B cell (primary cell): ENCODE data around the gene ITGB6. TPM values are rescaled to one million over a fixed set of nuclear protein-coding genes. Genes with fewer than 3 reads are reported as not detected.

Experiments used
- ATAC-seq: fragments of 200-7000 bp; cut with Tn5 transposase; one replicate; pipeline ENCODE4 v1.10.0; 2021; ENCODE audit warnings: low read depth, mild to moderate bottlenecking, moderate number of reproducible peaks, moderate library complexity
- CTCF ChIA-PET: fragments of 350-600 bp; sonication (Branson Sonifier 250); formaldehyde crosslinking; loops from one replicate; lab custom pipeline; 2021; ENCODE audit warnings: antibody characterized with exemption, inconsistent platforms; lab: Charles Lee
- POLR2A ChIA-PET: fragments of 350-600 bp; sonication (Branson Sonifier 250); formaldehyde crosslinking; loops from one replicate; lab custom pipeline; 2021; ENCODE audit warnings: antibody characterized with exemption; lab: Charles Lee
- DNase-seq: peaks from one replicate; pipeline ENCODE4 v3.0.0; 2013
- H2AFZ ChIP-seq: 2 replicates; pipeline ENCODE4 v1.6.1; 2012; ENCODE audit warnings: mild to moderate bottlenecking, low read depth, low read length; ENCODE audit not compliant: insufficient read depth, poor library complexity, severe bottlenecking
- H3K27ac ChIP-seq, 2 donors: 1 replicate in 1 of 2; 2 replicates in 1 of 2; pipeline ENCODE4 v1.5.1; 2012 to 2013; ENCODE audit warnings: low read length in 2 of 2, mild to moderate bottlenecking in 2 of 2, moderate library complexity in 1 of 2
- H3K27me3 ChIP-seq, 4 experiments: fragments of 200-600 bp in 1 of 4; sonication (generic) in 1 of 4; replicated peaks in 1 of 4; 1 replicate in 2 of 4; 2 replicates in 2 of 4; pipeline versions ENCODE4 v1.6.1 to v1.7.0; 2013 to 2016; ENCODE audit warnings: low read length in 3 of 4, mild to moderate bottlenecking in 2 of 4, mixed read lengths in 1 of 4, moderate library complexity in 1 of 4; ENCODE audit not compliant: insufficient read depth in 4 of 4, control insufficient read depth in 3 of 4; ENCODE audit errors: control extremely low read depth in 1 of 4
- H3K36me3 ChIP-seq, 2 experiments: replicated peaks in 1 of 2; 1 replicate in 1 of 2; 2 replicates in 1 of 2; pipeline versions ENCODE4 v1.6.1 to v1.7.1; 2013; ENCODE audit warnings: low read length in 1 of 2; ENCODE audit not compliant: insufficient read depth in 2 of 2, control insufficient read depth in 1 of 2; ENCODE audit errors: control extremely low read depth in 1 of 2, extremely low read depth in 1 of 2
- H3K4me1 ChIP-seq, 2 donors: fragments of 200-600 bp in 1 of 2; sonication (generic) in 1 of 2; 1 replicate in 1 of 2; 2 replicates in 1 of 2; pipeline versions ENCODE4 v1.5.1 to v1.6.1; 2013 to 2017; ENCODE audit warnings: low read length in 2 of 2; ENCODE audit not compliant: control insufficient read depth in 2 of 2, insufficient read depth in 2 of 2
- H3K4me2 ChIP-seq: replicated peaks from 2 replicates; pipeline ENCODE3; 2012; ENCODE audit warnings: mild to moderate bottlenecking, low read depth, low read length; ENCODE audit not compliant: poor library complexity, severe bottlenecking
- H3K4me3 ChIP-seq, 5 experiments: fragments of 200-600 bp in 1 of 5; sonication (generic) in 1 of 5; 1 replicate in 3 of 5; 2 replicates in 2 of 5; pipeline versions ENCODE4 v1.5.1 to v1.7.0; 2011 to 2016; ENCODE audit warnings: low read length in 4 of 5, mild to moderate bottlenecking in 4 of 5, low read depth in 2 of 5, control low read depth in 1 of 5, moderate library complexity in 1 of 5; ENCODE audit not compliant: insufficient read depth in 1 of 5; ENCODE audit errors: control extremely low read depth in 1 of 5, extremely low read depth in 1 of 5
- H3K79me2 ChIP-seq: fragments of 200-600 bp; sonication (generic); one replicate; pipeline ENCODE4 v1.6.0; 2016; ENCODE audit warnings: low read length; ENCODE audit not compliant: control insufficient read depth, insufficient read depth
- H3K9ac ChIP-seq: fragments of 200-600 bp; sonication (generic); 2 replicates; pipeline ENCODE4 v1.6.1; 2017; ENCODE audit warnings: mild to moderate bottlenecking, low read length, moderate library complexity
- H3K9me3 ChIP-seq, 3 donors: one replicate each; pipeline versions ENCODE4 v1.6.1 to v1.7.1; 2013; ENCODE audit warnings: low read length in 2 of 3; ENCODE audit not compliant: control insufficient read depth in 2 of 3, insufficient read depth in 1 of 3; ENCODE audit errors: control extremely low read depth in 1 of 3
- H4K20me1 ChIP-seq: 2 replicates; pipeline ENCODE4 v1.6.0; 2012; ENCODE audit warnings: mild to moderate bottlenecking, low read length; ENCODE audit not compliant: insufficient read depth, control insufficient read depth, poor library complexity, severe bottlenecking
- H3K27ac Mint-ChIP-seq: one replicate; pipeline ENCODE4 v1.8.0; 2021; ENCODE audit warnings: mixed read lengths
- H3K27me3 Mint-ChIP-seq: one replicate; pipeline ENCODE4 v1.8.0; 2021; ENCODE audit warnings: mixed read lengths
- H3K4me1 Mint-ChIP-seq: one replicate; pipeline ENCODE4 v1.8.0; 2021; ENCODE audit warnings: mixed read lengths
- H3K4me3 Mint-ChIP-seq: one replicate; pipeline ENCODE4 v1.8.0; 2021; ENCODE audit warnings: mixed read lengths
- H3K9me3 Mint-ChIP-seq: one replicate; pipeline ENCODE4 v1.8.0; 2022; ENCODE audit warnings: mixed read lengths; ENCODE audit not compliant: insufficient read depth
- EZH2 ChIP-seq: IDR thresholded peaks from 2 replicates; pipeline ENCODE4 v1.6.1; 2012; ENCODE audit warnings: borderline replicate concordance, low read depth, mild to moderate bottlenecking, moderate library complexity, low read length; ENCODE audit not compliant: insufficient read depth, poor library complexity, severe bottlenecking
- WGBS: methylation state at CpG from one replicate; pipeline ENCODE4 v1.1.5; 2013; ENCODE audit warnings: missing lambda C conversion rate; ENCODE audit not compliant: insufficient coverage; 5-methylcytosine and 5-hydroxymethylcytosine counted together
- intact Hi-C: fragments of 100-400 bp; cut with micrococcal nuclease; formaldehyde crosslinking; loops from one replicate; pipeline ENCODE4 v1.10.0; 2022
- polyA plus RNA-seq: library from polyadenylated mRNA; depleted of rRNA; stranded (reverse); fragments of >200 nt; gene quantifications from 2 replicates; pipeline ENCODE4 v1.2.3, GENCODE V29; 2012
- total RNA-seq, 2 donors: library from RNA; stranded (reverse); fragments of 120-200 nt in 1 of 2; gene quantifications; 1 replicate in 1 of 2; 2 replicates in 1 of 2; pipeline versions ENCODE4 v1.2.3 to v1.2.4, GENCODE V29; 2013 to 2022
- TF ChIP-seq, protein P1 (sequence below): fragments of 200-600 bp; IDR thresholded peaks from one replicate; pipeline ENCODE4 v1.8.0; 2022; ENCODE audit warnings: antibody characterized with exemption, mild to moderate bottlenecking

Gene ITGB6
- total and polyA plus RNA-seq, 2 donors (not counting 1 experiment from before 2014, with no cell fraction given) = not detected

DNA sequence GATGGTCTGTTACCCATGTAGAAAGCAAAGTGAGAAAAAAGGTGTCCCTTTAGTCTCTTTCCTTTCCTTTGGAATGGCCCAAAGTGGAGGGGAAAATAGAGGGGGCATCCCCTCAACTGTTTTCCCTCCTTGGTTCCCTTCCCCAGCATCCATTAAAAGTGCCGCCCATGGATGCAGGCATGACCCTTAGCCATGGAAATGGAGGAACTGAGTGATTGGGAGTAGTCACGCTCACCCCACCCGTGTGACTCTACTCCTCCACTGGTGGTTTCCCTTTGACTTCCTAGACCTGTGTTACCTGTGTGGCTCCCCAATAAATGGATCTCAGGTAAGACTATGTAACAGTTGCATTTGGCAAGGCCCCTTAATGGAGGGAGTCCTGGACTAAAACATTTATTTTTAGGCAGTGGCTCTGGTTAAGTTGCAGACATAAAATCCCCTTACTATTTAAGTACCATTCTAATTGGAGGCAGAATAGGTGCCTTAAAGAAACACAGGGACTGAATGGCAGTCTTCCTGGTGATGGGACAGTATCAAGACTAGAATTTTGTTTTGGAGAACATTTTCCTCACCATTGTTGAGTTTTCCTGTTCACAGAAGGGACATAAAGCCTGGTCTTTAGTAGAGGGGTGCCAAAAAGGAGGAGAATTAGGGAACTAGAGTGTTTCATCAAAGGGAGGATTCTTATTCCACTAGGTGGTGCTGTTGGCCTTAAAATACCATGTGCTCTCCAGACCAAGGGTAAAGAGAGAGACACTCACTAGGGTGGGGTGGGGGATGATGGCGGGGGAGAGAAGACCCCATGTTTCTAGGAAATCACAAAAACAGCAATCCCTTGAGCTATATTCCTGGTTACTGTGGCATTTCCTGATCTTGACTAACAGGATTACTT, 112.0 kb downstream of the ITGB6 start:
- H3K9ac ChIP-seq = no peak overlapping the region
- TF ChIP-seq, protein P1, sequence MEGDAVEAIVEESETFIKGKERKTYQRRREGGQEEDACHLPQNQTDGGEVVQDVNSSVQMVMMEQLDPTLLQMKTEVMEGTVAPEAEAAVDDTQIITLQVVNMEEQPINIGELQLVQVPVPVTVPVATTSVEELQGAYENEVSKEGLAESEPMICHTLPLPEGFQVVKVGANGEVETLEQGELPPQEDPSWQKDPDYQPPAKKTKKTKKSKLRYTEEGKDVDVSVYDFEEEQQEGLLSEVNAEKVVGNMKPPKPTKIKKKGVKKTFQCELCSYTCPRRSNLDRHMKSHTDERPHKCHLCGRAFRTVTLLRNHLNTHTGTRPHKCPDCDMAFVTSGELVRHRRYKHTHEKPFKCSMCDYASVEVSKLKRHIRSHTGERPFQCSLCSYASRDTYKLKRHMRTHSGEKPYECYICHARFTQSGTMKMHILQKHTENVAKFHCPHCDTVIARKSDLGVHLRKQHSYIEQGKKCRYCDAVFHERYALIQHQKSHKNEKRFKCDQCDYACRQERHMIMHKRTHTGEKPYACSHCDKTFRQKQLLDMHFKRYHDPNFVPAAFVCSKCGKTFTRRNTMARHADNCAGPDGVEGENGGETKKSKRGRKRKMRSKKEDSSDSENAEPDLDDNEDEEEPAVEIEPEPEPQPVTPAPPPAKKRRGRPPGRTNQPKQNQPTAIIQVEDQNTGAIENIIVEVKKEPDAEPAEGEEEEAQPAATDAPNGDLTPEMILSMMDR = no peak
- TF ChIP-seq EZH2 = no peak
- Mint-ChIP-seq H3K4me1 (no peaks in the 10 kb centered on the region), H3K27ac (no peak overlapping the region), H3K4me3 (no peak overlapping the region), H3K9me3 (peaks cover 12% of the 10 kb centered on the region), H3K27me3 (peaks cover 9% of the 10 kb centered on the region)
- DNase-seq = peak; percentile 6
- no peaks in the 10 kb centered on the region for H3K36me3 ChIP-seq
- H2AFZ ChIP-seq = no peak overlapping the region
- peaks cover 0 to 6% (median 0%) of the 10 kb centered on the region in 4 experiments for H3K27me3 ChIP-seq
- no peak overlapping the region for H3K27ac ChIP-seq
- intact Hi-C loops = no loop called here
- CTCF ChIA-PET = no interaction called here
- no CpG with 5 or more reads among the region's 4 CpGs for WGBS
- H4K20me1 ChIP-seq = no peaks in the 10 kb centered on the region
- H3K4me3 ChIP-seq = no peak overlapping the region
- POLR2A ChIA-PET = no interaction called here
- ATAC-seq = no peak
- H3K4me1 ChIP-seq = no peaks in the 10 kb centered on the region
- peaks cover 14 to 53% (median 41%) of the 10 kb centered on the region in 3 donors for H3K9me3 ChIP-seq
- H3K79me2 ChIP-seq = no peaks in the 10 kb centered on the region
- no peak overlapping the region for H3K4me2 ChIP-seq

GRCh38 chr2:160085662-160086061, 114.4 kb downstream of the ITGB6 start:
- Mint-ChIP-seq H3K27ac (no peak overlapping the region), H3K27me3 (peaks cover under 1% of the 10 kb centered on the region), H3K9me3 (peaks cover 15% of the 10 kb centered on the region), H3K4me3 (no peak overlapping the region), H3K4me1 (no peaks in the 10 kb centered on the region)
- Histone ChIP-seq H3K27ac (no peak overlapping the region), H3K79me2 (no peaks in the 10 kb centered on the region), H3K27me3 (no peaks in the 10 kb centered on the region), H2AFZ (no peak overlapping the region), H3K4me3 (no peak overlapping the region), H3K36me3 (no peaks in the 10 kb centered on the region), H3K4me2 (no peak overlapping the region), H4K20me1 (no peaks in the 10 kb centered on the region), H3K4me1 (no peaks in the 10 kb centered on the region), H3K9ac (no peak overlapping the region), H3K9me3 (peaks cover 8 to 48% (median 33%) of the 10 kb centered on the region in 3 donors)
- ChIA-PET POLR2A (no interaction called here), CTCF (no interaction called here)
- WGBS = no CpG with 5 or more reads among the region's 3 CpGs
- intact Hi-C loops = no loop called here
- DNase-seq = no peak
- TF ChIP-seq EZH2 = no peak
- TF ChIP-seq, protein P1 = no peak
- ATAC-seq = no peak
